Loucy (cell line): ENCODE results near the gene RAB11FIP3.

ENCODE experiments used
- H2AFZ ChIP-seq: fragments of 200-600 bp; sonication (generic); 2 replicates; pipeline ENCODE4 v1.6.0; 2016; ENCODE audit warnings: antibody characterized with exemption, mild to moderate bottlenecking, low read length, moderate library complexity
- H3F3A ChIP-seq: fragments of 200-600 bp; 2 replicates; pipeline ENCODE4 v1.6.0; 2016; ENCODE audit warnings: antibody characterized with exemption, low read depth, mild to moderate bottlenecking
- H3K27me3 ChIP-seq: fragments of 200-600 bp; sonication (generic); 2 replicates; pipeline ENCODE4 v1.6.1; 2014; ENCODE audit warnings: low read length, mild to moderate bottlenecking; ENCODE audit not compliant: insufficient read depth, poor library complexity, severe bottlenecking
- H3K36me3 ChIP-seq: fragments of 200-600 bp; sonication (generic); 2 replicates; pipeline ENCODE4 v1.6.1; 2016; ENCODE audit warnings: low read length; ENCODE audit not compliant: insufficient read depth
- H3K4me1 ChIP-seq: fragments of 200-600 bp; sonication (generic); 2 replicates; pipeline ENCODE4 v1.5.1; 2014; ENCODE audit warnings: low read length, mild to moderate bottlenecking; ENCODE audit not compliant: insufficient read depth, poor library complexity, severe bottlenecking
- H3K4me2 ChIP-seq: fragments of 200-600 bp; sonication (generic); 2 replicates; pipeline ENCODE4 v1.6.0; 2014; ENCODE audit warnings: antibody characterized with exemption, low read length, low read depth, mild to moderate bottlenecking; ENCODE audit not compliant: poor library complexity, severe bottlenecking
- H3K4me3 ChIP-seq: fragments of 200-600 bp; sonication (generic); 2 replicates; pipeline ENCODE4 v1.5.1; 2014; ENCODE audit warnings: low read length, mild to moderate bottlenecking, mixed read lengths; ENCODE audit not compliant: poor library complexity, severe bottlenecking
- H3K79me2 ChIP-seq: fragments of 200-600 bp; sonication (generic); 2 replicates; pipeline ENCODE4 v1.6.1; 2014; ENCODE audit warnings: low read length; ENCODE audit not compliant: insufficient read depth
- H3K9ac ChIP-seq: fragments of 200-600 bp; sonication (generic); 2 replicates; pipeline ENCODE4 v1.6.0; 2014; ENCODE audit warnings: mild to moderate bottlenecking, low read depth, low read length, moderate library complexity; ENCODE audit not compliant: poor library complexity, severe bottlenecking
- H3K9me2 ChIP-seq: fragments of 200-600 bp; sonication (generic); replicated peaks from 2 replicates; pipeline ENCODE4 v1.6.1; 2016; ENCODE audit warnings: low read depth, low read length, mixed read lengths
- H3K9me3 ChIP-seq: fragments of 200-600 bp; sonication (generic); 2 replicates; pipeline ENCODE4 v1.6.1; 2014; ENCODE audit warnings: mild to moderate bottlenecking, antibody characterized with exemption, low read length, low read depth; ENCODE audit not compliant: insufficient read depth
- H4K20me1 ChIP-seq: fragments of 200-600 bp; sonication (generic); 2 replicates; pipeline ENCODE4 v1.6.0; 2014; ENCODE audit warnings: antibody characterized with exemption, low read length, mild to moderate bottlenecking; ENCODE audit not compliant: insufficient read depth, poor library complexity, severe bottlenecking
- EZH2phosphoT487 ChIP-seq: fragments of 200-600 bp; IDR thresholded peaks from 2 replicates; pipeline ENCODE4 v1.6.1; 2018; ENCODE audit warnings: antibody characterized with exemption, mild to moderate bottlenecking, moderate library complexity, borderline replicate concordance
- TF ChIP-seq, protein P1 (sequence below): fragments of 200-600 bp; sonication (generic); conservative IDR thresholded peaks from 2 replicates; pipeline ENCODE4 v1.5.1; 2014; ENCODE audit warnings: mild to moderate bottlenecking, antibody characterized with exemption, low read length

The RAB11FIP3 gene

GRCh38 chr16:526181-527014 is 100.9 kb downstream of the RAB11FIP3 start:
- Histone ChIP-seq H3K27me3 (no peaks in the 10 kb centered on the region), H3K9ac (peak overlapping the region; percentile 85), H3K4me3 (peak overlapping the region; percentile 82), H4K20me1 (peaks cover 9% of the 10 kb centered on the region), H3K36me3 (no peaks in the 10 kb centered on the region), H2AFZ (0 out of 2 replicates have a peak overlapping the region, but pooled peaks have one; percentile 19), H3K9me3 (no peaks in the 10 kb centered on the region), H3K4me2 (peak overlapping the region; percentile 82), H3K4me1 (peaks cover 8% of the 10 kb centered on the region), H3F3A (no peaks in the 10 kb centered on the region), H3K79me2 (peaks cover 36% of the 10 kb centered on the region), H3K9me2 (no peaks in the 10 kb centered on the region)
- TF ChIP-seq, protein P1, sequence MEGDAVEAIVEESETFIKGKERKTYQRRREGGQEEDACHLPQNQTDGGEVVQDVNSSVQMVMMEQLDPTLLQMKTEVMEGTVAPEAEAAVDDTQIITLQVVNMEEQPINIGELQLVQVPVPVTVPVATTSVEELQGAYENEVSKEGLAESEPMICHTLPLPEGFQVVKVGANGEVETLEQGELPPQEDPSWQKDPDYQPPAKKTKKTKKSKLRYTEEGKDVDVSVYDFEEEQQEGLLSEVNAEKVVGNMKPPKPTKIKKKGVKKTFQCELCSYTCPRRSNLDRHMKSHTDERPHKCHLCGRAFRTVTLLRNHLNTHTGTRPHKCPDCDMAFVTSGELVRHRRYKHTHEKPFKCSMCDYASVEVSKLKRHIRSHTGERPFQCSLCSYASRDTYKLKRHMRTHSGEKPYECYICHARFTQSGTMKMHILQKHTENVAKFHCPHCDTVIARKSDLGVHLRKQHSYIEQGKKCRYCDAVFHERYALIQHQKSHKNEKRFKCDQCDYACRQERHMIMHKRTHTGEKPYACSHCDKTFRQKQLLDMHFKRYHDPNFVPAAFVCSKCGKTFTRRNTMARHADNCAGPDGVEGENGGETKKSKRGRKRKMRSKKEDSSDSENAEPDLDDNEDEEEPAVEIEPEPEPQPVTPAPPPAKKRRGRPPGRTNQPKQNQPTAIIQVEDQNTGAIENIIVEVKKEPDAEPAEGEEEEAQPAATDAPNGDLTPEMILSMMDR: no peak
- no peak for TF ChIP-seq EZH2phosphoT487

DNA sequence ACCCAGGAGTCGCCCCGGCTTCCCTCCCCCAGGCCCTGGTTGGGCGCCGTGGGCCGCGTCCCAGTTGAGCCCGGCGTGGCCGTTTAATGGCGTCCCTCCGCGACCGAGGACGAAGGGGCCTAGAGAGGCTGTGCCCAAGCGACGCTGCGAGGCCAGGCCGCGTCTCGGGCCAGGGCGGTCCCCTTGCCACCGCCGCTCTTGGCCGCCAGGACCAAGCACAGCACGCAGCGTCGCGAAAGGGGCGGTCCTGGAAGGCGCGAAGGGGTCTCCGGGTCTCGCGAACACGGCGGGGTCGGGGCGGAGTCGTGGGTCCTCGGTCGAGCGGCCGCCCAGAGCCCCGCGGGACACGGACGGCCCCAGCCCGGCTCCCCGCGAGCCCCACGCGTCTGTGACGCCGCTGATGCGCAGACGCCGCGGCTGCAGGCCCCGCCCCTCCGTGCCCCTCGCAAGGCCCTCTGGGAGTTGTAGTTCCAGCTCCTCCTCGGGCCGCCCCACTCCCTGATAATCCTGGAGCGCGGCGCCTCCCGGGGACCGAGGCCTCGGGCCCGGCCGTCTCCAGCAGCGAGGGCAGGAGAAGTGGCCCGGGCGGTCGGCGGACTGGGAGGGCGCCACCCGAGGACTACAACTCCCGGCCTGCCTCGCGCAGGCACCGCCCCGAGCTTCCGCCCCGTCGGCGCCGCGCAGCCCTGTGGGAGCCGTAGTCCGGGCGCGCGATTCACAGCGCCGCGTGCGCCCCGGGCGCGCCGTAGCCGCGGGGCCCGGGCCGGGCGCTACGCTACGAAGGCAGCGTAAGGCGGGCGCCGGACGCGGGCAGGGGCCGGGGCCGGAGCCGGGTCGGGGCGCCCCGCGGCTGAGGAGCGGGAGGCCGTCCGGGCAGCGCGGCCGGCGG is 101.8 kb downstream of the RAB11FIP3 start, which contains the start of gene CAPN15:
Gene CAPN15 (plus strand): TSS at position 698 of the 889 bp plus-strand sequence. CDS start 19,127 bp downstream, outside the sequence.
- peaks cover 9% of the 10 kb centered on the region for H4K20me1 ChIP-seq
- H3K4me1 ChIP-seq: peaks cover 8% of the 10 kb centered on the region
- no peaks in the 10 kb centered on the region for H3F3A ChIP-seq
- H3K9me2 ChIP-seq: no peaks in the 10 kb centered on the region
- H3K9ac ChIP-seq: peak within 1 kb of the TSS; percentile 85
- no peak for TF ChIP-seq EZH2phosphoT487
- TF ChIP-seq, protein P1: no peak
- H3K4me3 ChIP-seq: peak within 1 kb of the TSS; percentile 82
- H3K27me3 ChIP-seq: no peaks in the 10 kb centered on the region
- H3K9me3 ChIP-seq: no peaks in the 10 kb centered on the region
- peaks cover 45% of the 10 kb centered on the region for H3K79me2 ChIP-seq
- H3K36me3 ChIP-seq: no peaks in the 10 kb centered on the region
- H3K4me2 ChIP-seq: peak within 1 kb of the TSS; percentile 82
- H2AFZ ChIP-seq: peak within 1 kb of the TSS; percentile 19; the same call in 1 of the 2 replicates

DNA sequence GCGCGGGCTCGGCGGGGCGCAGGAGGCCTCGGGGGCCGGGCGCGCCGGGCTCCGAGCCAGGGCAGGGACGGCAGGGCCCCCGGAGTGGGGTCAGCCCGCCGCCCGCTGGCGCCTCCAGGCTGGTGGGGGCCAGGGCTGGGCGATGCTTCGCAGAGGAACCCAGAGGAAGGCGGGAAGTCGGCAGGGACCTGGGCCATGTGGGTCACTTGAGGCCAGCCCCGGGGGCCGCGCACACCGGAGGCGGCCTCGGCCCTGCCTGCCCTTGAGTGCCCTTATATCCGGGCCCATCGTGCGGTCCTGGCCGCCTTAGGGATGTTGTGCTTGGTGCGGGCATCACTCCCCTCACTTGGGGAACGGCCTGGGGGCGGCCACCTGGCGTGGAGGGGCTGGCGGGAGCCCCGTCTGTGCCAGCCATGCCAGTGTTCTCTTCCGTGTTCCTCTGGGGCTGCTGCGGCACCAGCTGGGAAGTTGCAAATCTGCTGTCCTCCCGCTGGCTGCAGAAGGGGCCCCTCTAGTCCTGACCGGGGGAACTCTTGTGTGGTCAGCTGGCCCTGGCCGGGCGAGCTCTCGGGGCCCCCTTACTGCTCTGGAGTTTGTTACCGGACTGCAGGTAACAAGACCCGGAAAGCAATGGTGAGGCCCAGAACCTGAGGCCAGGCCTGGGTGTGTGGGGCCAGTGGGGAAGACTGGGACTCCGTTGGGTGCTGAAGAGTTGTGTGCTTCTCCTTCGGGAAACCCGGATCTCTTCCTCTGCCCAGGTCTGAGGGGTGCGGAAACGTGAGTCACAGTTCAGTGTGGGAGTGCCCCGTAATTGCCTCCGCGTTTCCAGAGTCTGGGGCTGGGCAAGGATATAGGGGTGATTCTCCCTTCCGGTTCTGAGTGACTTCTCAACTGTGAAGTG is 102.9 kb downstream of the RAB11FIP3 start:
- Histone ChIP-seq H3K79me2 (peaks cover 45% of the 10 kb centered on the region), H3F3A (no peaks in the 10 kb centered on the region), H3K9me2 (no peaks in the 10 kb centered on the region), H3K4me2 (peak overlapping the region; percentile 72), H3K9ac (peak overlapping the region; percentile 84), H2AFZ (no peak overlapping the region), H3K4me1 (peaks cover 8% of the 10 kb centered on the region), H3K4me3 (peak overlapping the region; percentile 79), H3K36me3 (no peaks in the 10 kb centered on the region), H4K20me1 (peaks cover 9% of the 10 kb centered on the region), H3K27me3 (no peaks in the 10 kb centered on the region), H3K9me3 (no peaks in the 10 kb centered on the region)
- TF ChIP-seq, protein P1: no peak
- no peak for TF ChIP-seq EZH2phosphoT487
